ENCODE measurements around the gene KIAA1671. TPM values are rescaled to one million over a fixed set of nuclear protein-coding genes. Genes with fewer than 3 reads are reported as not detected.

Gene KIAA1671
- total and polyA plus RNA-seq, 2 of the 13 experiments (the other 11 are each of a cell fraction or from before 2014, with no cell fraction given): 13.5 to 13.6 TPM

- H3K79me2 ChIP-seq (ENCODE audit: insufficient read depth, low read length): no peaks in the 10 kb centered on the region
- no peaks in the 10 kb centered on the region for H4K20me1 ChIP-seq (ENCODE audit: insufficient read depth, low read length)
- no peak for ATAC-seq
- H3K4me1 ChIP-seq (ENCODE audit: insufficient read depth, low read length): no peaks in the 10 kb centered on the region
- no peak overlapping the region for H2AFZ ChIP-seq (ENCODE audit: low read length)
- H3K27me3 ChIP-seq (ENCODE audit: control insufficient read depth in 1 of 2, insufficient read depth in 2 of 2, low read length in 2 of 2): no peaks in the 10 kb centered on the region
- TF ChIP-seq BHLHE40 (IDR thresholded peaks at IDR 0.05; ENCODE audit: low read length) (no peak), STAG1 (CRISPR knock-in tag; IDR thresholded peaks at IDR 0.05) (no peak), ZNF382 (CRISPR knock-in tag; IDR thresholded peaks at IDR 0.05; ENCODE audit: borderline replicate concordance) (no peak), PHF20 (CRISPR knock-in tag; IDR thresholded peaks at IDR 0.05) (no peak), ZNF788 (CRISPR knock-in tag; IDR thresholded peaks at IDR 0.05; ENCODE audit: borderline replicate concordance) (no peak), UBTF (CRISPR knock-in tag; IDR thresholded peaks at IDR 0.05) (no peak), ZNF20 (CRISPR knock-in tag; IDR thresholded peaks at IDR 0.05) (no peak), ZNF510 (CRISPR knock-in tag; IDR thresholded peaks at IDR 0.05; ENCODE audit: low read depth) (no peak), JARID2 (CRISPR knock-in tag; IDR thresholded peaks at IDR 0.05; ENCODE audit: insufficient replicate concordance) (no peak)
- TF ChIP-seq, protein P1, sequence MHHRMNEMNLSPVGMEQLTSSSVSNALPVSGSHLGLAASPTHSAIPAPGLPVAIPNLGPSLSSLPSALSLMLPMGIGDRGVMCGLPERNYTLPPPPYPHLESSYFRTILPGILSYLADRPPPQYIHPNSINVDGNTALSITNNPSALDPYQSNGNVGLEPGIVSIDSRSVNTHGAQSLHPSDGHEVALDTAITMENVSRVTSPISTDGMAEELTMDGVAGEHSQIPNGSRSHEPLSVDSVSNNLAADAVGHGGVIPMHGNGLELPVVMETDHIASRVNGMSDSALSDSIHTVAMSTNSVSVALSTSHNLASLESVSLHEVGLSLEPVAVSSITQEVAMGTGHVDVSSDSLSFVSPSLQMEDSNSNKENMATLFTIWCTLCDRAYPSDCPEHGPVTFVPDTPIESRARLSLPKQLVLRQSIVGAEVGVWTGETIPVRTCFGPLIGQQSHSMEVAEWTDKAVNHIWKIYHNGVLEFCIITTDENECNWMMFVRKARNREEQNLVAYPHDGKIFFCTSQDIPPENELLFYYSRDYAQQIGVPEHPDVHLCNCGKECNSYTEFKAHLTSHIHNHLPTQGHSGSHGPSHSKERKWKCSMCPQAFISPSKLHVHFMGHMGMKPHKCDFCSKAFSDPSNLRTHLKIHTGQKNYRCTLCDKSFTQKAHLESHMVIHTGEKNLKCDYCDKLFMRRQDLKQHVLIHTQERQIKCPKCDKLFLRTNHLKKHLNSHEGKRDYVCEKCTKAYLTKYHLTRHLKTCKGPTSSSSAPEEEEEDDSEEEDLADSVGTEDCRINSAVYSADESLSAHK (CRISPR knock-in tag; IDR thresholded peaks at IDR 0.05; ENCODE audit: borderline replicate concordance): no peak
- WGBS (ENCODE audit: low lambda C conversion rate): 94% methylated on average over 16 of the region's 16 CpGs
- in situ Hi-C loops (cut with HindIII; ENCODE audit: extremely low pct_ligation_motif_present, low pct_unique_long_range_greater_than_20kb) (no loop called here), intact Hi-C loops (cut with micrococcal nuclease; ENCODE audit: unreplicated experiment) (no loop called here)
- DNase-seq (ENCODE audit: low spot score): no peak
- ChIA-PET POLR2A (no interaction called here), CTCF (ENCODE audit: low intra/inter-chr PET ratio, low total read pairs) (no interaction called here)
- H3K4me2 ChIP-seq (ENCODE audit: low read depth, low read length): no peak overlapping the region
- FAIRE-seq: no peak
- H3K4me3 ChIP-seq (replicated peaks in 1 of 3; ENCODE audit: insufficient read depth in 1 of 3, low read depth in 2 of 3, low read length in 3 of 3): no peak overlapping the region
- no TSS peak for BruUV-seq (replicated peaks)
- H3K36me3 ChIP-seq (replicated peaks in 1 of 2; ENCODE audit: control insufficient read depth in 1 of 2, insufficient read depth in 2 of 2, low read length in 2 of 2): peaks cover 0 to 1% of the 10 kb centered on the region in 2 experiments; a peak in 3 of 5 replicates
- H3K9me3 ChIP-seq (ENCODE audit: low read length): no peaks in the 10 kb centered on the region
- no peak overlapping the region for H3K27ac ChIP-seq (ENCODE audit: extremely low read length, insufficient read depth, low read length)
- no peak overlapping the region for H3K9ac ChIP-seq (ENCODE audit: insufficient read depth, low read depth, low read length)
Measured at GRCh38 chr22:25064894-25065560, 112.5 kb downstream of the KIAA1671 start.
